ENCODE measurements around the gene GIGYF2.

DNA sequence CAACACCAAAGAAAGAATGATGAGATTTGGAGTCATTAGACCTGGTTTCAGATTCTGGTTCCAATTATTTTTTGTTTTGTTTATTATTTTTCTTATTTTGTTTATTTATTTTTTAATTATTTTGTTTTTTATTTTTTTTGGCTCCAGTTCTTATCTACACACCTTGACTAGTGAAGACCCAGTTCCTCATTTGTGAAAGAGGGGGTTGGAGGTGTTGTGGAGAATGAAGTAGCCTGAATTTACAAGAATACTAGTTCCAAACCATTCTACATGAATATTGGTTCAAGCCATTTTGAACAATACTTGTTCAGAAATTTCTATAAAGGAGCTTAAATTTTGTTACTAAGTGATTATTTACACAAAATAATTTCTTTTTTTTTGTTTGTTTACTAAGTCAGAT, 86.1 kb downstream of the GIGYF2 start:
- TF ChIP-seq EP300 (IDR thresholded peaks at IDR 0.05; ENCODE audit: borderline replicate concordance) (no peak), CREB1 (IDR thresholded peaks at IDR 0.05; ENCODE audit: low read depth) (no peak), FOXM1 (IDR thresholded peaks at IDR 0.05; ENCODE audit: borderline replicate concordance, low read depth) (no peak), TEAD4 (IDR thresholded peaks at IDR 0.05) (no peak), CEBPB (IDR thresholded peaks at IDR 0.05) (no peak), NFIC (IDR thresholded peaks at IDR 0.05) (no peak), RAD21 (IDR thresholded peaks at IDR 0.05; ENCODE audit: low read depth) (no peak), YY1 (IDR thresholded peaks at IDR 0.05; ENCODE audit: low read depth) (no peak), TAF1 (IDR thresholded peaks at IDR 0.05; ENCODE audit: low read depth) (no peak), EGR1 (IDR thresholded peaks at IDR 0.05) (no peak)
- TF ChIP-seq, protein P1, sequence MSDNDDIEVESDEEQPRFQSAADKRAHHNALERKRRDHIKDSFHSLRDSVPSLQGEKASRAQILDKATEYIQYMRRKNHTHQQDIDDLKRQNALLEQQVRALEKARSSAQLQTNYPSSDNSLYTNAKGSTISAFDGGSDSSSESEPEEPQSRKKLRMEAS (IDR thresholded peaks at IDR 0.05), result no peak
- TF ChIP-seq, protein P2, sequence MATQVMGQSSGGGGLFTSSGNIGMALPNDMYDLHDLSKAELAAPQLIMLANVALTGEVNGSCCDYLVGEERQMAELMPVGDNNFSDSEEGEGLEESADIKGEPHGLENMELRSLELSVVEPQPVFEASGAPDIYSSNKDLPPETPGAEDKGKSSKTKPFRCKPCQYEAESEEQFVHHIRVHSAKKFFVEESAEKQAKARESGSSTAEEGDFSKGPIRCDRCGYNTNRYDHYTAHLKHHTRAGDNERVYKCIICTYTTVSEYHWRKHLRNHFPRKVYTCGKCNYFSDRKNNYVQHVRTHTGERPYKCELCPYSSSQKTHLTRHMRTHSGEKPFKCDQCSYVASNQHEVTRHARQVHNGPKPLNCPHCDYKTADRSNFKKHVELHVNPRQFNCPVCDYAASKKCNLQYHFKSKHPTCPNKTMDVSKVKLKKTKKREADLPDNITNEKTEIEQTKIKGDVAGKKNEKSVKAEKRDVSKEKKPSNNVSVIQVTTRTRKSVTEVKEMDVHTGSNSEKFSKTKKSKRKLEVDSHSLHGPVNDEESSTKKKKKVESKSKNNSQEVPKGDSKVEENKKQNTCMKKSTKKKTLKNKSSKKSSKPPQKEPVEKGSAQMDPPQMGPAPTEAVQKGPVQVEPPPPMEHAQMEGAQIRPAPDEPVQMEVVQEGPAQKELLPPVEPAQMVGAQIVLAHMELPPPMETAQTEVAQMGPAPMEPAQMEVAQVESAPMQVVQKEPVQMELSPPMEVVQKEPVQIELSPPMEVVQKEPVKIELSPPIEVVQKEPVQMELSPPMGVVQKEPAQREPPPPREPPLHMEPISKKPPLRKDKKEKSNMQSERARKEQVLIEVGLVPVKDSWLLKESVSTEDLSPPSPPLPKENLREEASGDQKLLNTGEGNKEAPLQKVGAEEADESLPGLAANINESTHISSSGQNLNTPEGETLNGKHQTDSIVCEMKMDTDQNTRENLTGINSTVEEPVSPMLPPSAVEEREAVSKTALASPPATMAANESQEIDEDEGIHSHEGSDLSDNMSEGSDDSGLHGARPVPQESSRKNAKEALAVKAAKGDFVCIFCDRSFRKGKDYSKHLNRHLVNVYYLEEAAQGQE (IDR thresholded peaks at IDR 0.05; ENCODE audit: low read depth), result no peak
- TF ChIP-seq, protein P3, sequence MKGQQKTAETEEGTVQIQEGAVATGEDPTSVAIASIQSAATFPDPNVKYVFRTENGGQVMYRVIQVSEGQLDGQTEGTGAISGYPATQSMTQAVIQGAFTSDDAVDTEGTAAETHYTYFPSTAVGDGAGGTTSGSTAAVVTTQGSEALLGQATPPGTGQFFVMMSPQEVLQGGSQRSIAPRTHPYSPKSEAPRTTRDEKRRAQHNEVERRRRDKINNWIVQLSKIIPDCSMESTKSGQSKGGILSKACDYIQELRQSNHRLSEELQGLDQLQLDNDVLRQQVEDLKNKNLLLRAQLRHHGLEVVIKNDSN (IDR thresholded peaks at IDR 0.05), result no peak

Measured in Ishikawa (cell line).